Brain pericyte (primary cell): ENCODE measurements around the gene ZNF646.

Experiments
- DNase-seq: peaks from one replicate; pipeline ENCODE4 v3.0.0-alpha.2; 2012; ENCODE audit warnings: low read depth, low spot score

Gene ZNF646

DNA sequence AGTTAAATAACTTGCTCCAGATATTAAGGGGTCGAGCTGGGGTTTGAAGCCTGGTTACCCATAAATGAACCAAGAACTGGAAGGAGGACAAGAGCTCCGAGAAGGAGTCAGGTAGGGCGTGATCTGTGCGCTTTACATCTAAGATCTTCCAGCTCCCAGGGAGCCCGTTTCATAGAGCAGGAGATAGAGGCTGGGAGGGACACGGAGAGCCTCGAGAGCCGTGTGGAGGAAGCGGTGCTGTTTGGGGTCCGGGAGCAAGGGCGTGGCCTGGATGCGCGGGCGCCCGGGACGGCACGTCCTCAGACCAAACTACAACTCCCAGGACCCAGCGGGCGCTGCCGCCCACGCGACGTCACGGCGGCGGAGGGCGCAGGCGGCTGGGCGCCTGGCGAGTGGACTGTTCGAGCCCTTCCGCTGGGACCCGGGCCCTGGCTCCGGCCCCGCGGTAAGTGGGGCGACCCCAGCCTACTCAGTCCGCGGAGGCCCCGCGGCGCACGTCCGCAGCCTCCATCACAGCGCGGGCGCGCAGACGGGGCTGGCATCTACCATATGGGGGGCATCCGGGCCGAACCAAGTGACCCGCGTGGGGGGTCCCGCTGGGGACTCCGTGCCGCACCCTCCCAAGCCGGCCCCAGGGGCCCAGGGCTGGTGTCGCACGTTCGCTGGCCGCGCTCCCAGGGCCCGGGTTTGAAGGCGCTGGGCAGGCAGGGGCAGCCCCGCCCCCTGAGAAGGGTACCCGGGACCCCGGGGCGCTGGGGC, 34.0 kb downstream of the ZNF646 start, which contains the start of gene BCKDK:
Gene BCKDK (plus strand): TSS at position 352 of the 759 bp plus-strand sequence. CDS start 838 bp downstream, outside the sequence.
- no peak for DNase-seq

- no peak for DNase-seq
Observed at GRCh38 chr16:31108794-31109558, 34.8 kb downstream of the ZNF646 start.

GRCh38 chr16:31109622-31110021, 35.4 kb downstream of the ZNF646 start:
- no peak for DNase-seq

GRCh38 chr16:31110106-31111034, 36.1 kb downstream of the ZNF646 start:
- no peak for DNase-seq

- no peak for DNase-seq
Observed at GRCh38 chr16:31111881-31112466, 37.8 kb downstream of the ZNF646 start.

DNA sequence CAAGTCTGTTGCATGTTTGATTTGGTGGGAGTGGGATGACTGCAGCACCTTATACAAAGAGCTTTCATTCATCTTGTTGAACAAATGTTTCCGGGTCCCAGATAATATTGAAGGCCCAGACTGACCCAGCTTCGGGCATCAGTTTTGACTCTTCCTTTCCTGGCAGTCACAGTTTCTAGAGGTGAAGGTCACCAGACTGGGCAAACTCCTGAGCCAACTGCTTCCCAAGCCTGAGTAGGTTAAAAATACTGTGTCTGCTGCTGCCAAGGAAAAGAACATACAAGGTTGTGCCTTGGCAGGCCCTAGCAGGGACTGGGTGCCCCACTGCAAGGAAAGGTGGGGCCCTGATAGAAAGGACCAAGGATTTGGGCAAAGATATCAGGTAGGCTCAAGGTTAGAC, 38.5 kb downstream of the ZNF646 start:
- DNase-seq: no peak

GRCh38 chr16:31113121-31114120, 39.2 kb downstream of the ZNF646 start:
- no peak for DNase-seq

- DNase-seq: no peak
Observed at GRCh38 chr16:31114468-31114867, 40.2 kb downstream of the ZNF646 start.

DNA sequence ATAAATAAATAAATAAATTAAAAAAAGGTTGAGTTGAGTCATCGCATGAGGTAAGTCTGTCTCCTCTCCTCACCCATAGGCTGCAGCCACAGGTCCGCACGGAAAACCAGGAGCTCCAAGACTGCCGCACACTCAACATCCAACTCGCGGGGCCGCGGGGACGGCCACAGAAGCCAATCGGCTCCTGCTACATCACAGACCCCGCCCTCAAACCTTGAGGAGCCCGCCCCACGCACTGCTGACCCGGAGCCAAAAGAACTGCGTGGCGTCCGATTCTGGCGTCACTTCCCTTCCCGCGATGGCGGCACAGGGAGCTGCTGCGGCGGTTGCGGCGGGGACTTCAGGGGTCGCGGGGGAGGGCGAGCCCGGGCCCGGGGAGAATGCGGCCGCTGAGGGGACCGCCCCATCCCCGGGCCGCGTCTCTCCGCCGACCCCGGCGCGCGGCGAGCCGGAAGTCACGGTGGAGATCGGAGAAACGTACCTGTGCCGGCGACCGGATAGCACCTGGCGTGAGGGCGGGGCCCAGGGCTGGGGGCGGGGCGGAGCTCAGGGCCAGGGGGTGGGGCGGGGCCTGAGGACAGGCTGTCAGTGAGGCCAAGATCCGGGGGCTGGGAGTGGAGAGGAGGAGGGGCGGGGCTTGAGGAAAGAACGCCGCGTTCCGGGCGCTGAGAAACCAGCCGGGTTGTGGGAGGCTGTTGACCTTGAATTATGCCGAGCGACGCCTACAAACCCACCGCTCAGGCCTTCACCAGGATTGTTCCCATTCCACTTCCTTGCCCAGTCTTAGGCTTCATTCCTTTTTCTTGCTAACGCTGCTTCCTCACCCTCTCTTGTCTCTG, 43.4 kb downstream of the ZNF646 start, which contains the start of gene KAT8:
Gene KAT8 (plus strand): TSS at position 281 of the 839 bp plus-strand sequence. CDS start 18 bp downstream, at position 299.
- peak; percentile 95 for DNase-seq

- DNase-seq: no peak
Observed at GRCh38 chr16:31118223-31119155, 44.3 kb downstream of the ZNF646 start.

- no peak for DNase-seq
Observed at GRCh38 chr16:31120129-31120528, 45.9 kb downstream of the ZNF646 start.

- DNase-seq: no peak
Observed at GRCh38 chr16:31125844-31126243, 51.6 kb downstream of the ZNF646 start.

DNA sequence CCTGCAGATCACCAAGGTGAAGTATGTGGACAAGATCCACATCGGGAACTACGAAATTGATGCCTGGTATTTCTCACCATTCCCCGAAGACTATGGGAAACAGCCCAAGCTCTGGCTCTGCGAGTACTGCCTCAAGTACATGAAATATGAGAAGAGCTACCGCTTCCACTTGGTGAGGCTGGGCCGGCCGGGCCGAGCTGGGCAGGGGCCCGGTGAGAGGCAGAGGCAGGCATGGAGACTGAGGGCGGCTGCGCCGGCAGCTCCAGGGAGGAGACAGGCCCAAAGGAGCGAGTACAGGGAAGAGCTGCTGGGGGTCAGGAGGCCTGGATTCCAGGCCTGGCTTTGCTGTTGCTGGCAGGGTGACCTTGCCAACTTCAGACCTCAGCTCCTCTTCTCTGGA, 53.0 kb downstream of the ZNF646 start:
- no peak for DNase-seq

DNA sequence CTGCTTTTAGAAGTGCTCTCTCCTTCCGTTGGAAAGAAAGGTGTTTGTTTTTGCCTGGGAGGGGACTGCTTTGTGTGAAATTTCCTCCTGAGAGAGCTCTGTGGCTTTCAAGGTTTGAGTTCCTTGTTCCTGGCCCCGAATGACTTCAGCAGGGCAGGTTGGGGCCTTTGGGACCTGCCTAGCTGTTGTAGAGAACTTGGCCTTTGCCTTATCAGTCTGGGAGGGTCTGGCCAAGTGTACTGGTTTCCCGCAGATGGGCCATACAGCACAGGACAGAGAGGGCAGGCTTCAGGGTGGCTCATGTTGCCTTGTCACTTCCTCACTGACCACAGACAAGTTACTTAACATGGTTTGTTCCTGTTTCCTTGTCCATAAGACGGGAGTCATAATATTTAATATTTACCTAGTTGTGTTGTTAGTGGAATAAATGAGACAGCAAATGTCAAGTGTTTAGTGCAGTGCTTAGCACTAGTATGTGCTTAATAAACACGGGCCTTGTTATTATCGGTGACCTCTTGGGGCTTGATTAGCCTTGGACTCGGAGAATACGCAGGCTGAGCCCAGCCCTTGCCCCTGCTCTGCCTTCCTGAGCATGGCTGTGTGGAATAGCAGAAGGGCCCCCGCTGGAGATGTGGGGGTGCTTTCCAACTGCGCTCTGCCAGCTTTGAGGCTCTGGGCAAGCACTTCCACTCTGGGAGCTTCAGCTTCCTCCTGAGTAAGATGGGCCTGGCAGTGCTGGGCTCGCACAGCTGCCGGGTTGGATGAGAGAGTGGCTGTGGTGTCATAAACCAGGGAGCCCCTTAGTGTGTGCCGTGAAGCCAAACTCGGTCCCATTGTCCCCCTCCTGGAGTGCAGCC, 54.7 kb downstream of the ZNF646 start:
- no peak for DNase-seq

GRCh38 chr16:31129568-31130335, 55.5 kb downstream of the ZNF646 start:
- DNase-seq: no peak

DNA sequence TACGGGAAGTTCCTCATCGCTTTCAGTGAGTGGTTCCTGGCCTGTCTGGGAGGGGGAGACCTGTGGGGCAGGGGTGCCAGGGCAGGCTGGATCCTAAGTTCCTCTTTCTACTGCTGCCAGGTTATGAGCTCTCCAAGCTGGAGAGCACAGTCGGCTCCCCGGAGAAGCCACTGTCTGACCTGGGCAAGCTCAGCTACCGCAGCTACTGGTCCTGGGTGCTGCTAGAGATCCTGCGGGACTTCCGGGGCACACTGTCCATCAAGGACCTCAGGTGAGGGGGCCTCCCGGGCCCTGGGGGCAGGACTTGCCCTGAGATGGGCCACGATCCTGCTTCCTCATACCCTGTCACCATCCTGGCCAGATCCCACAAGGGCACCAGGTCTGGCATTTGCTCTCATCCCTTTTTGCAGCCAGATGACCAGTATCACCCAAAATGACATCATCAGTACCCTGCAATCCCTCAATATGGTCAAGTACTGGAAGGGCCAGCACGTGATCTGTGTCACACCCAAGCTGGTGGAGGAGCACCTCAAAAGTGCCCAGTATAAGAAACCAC, 56.2 kb downstream of the ZNF646 start:
- no peak for DNase-seq
